Posterior cingulate gyrus (tissue), 11 donors: ENCODE measurements around the gene COL9A1.
"Not testable (repeated sequence)": the region's sequence is repeated elsewhere in the genome, so short reads cannot be mapped to it uniquely, and the experiment has no call there.

Experiments used
- DNase-seq, 10 donors: peaks; one replicate each; pipeline versions ENCODE4 v3.0.0 to v3.0.0-alpha.2; 2020 to 2021; ENCODE audit warnings: mixed read lengths in 3 of 10
- intact Hi-C: fragments of 100-400 bp; cut with DNase I; formaldehyde crosslinking; loops from one replicate; pipeline ENCODE4 v1.15.1; 2023

The COL9A1 gene

GRCh38 chr6:70303034-70303525, at the start of gene COL9A1:
Gene COL9A1 (minus strand): TSS chr6:70303084. CDS start chr6:70302924, 160 bp downstream.
- intact Hi-C loops, result loop anchor here (5.0 kb wide), 1 partner anchor 81 kb away; no protein-coding TSS in a partner anchor
- no peak for DNase-seq

- intact Hi-C loops, result no loop called here
These were observed 48.6 kb upstream of the COL9A1 start for GRCh38 chr6:70351461-70351860.

GRCh38 chr6:70345619-70346018, 42.7 kb upstream of the COL9A1 start:
- intact Hi-C loops, result no loop called here
- no peak for DNase-seq

More at GRCh38 chr6:70351461-70351860, 48.6 kb upstream of the COL9A1 start:
- no peak for DNase-seq

GRCh38 chr6:70343313-70343712, 40.4 kb upstream of the COL9A1 start:
- intact Hi-C loops, result no loop called here

GRCh38 chr6:70339810-70340209, 36.9 kb upstream of the COL9A1 start:
- DNase-seq, intact Hi-C loops: not testable (repeated sequence)

More at GRCh38 chr6:70343313-70343712, 40.4 kb upstream of the COL9A1 start:
- no peak for DNase-seq

- intact Hi-C loops, result no loop called here
- no peak for DNase-seq
These were observed 35.9 kb upstream of the COL9A1 start for GRCh38 chr6:70338775-70339174.

- no peak for DNase-seq
- intact Hi-C loops, result no loop called here
These were observed 34.8 kb upstream of the COL9A1 start for GRCh38 chr6:70337743-70338105.

GRCh38 chr6:70336996-70337742, 34.3 kb upstream of the COL9A1 start:
- intact Hi-C loops, result no loop called here
- no peak for DNase-seq

GRCh38 chr6:70327036-70327435, 24.2 kb upstream of the COL9A1 start:
- DNase-seq, result no peak
- intact Hi-C loops, result no loop called here

GRCh38 chr6:70325009-70325408, 22.1 kb upstream of the COL9A1 start:
- intact Hi-C loops, result no loop called here
- no peak for DNase-seq

- DNase-seq, result not testable (repeated sequence)
- intact Hi-C loops, result loop anchor here (10.0 kb wide), 1 partner anchor 697 kb away; no protein-coding TSS in a partner anchor
These were observed 14.9 kb upstream of the COL9A1 start for GRCh38 chr6:70317799-70318198.

GRCh38 chr6:70315079-70315751, 12.3 kb upstream of the COL9A1 start:
- intact Hi-C loops, result loop anchor here (10.0 kb wide), 1 partner anchor 700 kb away; no protein-coding TSS in a partner anchor
- DNase-seq, result no peak

- intact Hi-C loops, result loop anchor here (5.0 to 10.0 kb wide), 2 partner anchors 373 to 701 kb away; no protein-coding TSS in a partner anchor
- DNase-seq, result no peak
These were observed 11.4 kb upstream of the COL9A1 start for GRCh38 chr6:70314296-70314695.

- intact Hi-C loops, result loop anchor here (5.0 to 10.0 kb wide), 2 partner anchors 375 to 703 kb away; no protein-coding TSS in a partner anchor
- no peak for DNase-seq
These were observed 9.4 kb upstream of the COL9A1 start for GRCh38 chr6:70312165-70312745.

GRCh38 chr6:70310063-70310694, 7.3 kb upstream of the COL9A1 start:
- intact Hi-C loops, result loop anchor here (1.0 to 10.0 kb wide), 3 partner anchors 59 to 705 kb away; no protein-coding TSS in a partner anchor
- no peak for DNase-seq

GRCh38 chr6:70309243-70309642, 6.4 kb upstream of the COL9A1 start:
- intact Hi-C loops, result no loop called here
- DNase-seq, result no peak

GRCh38 chr6:70308142-70308541, 5.3 kb upstream of the COL9A1 start:
- DNase-seq, intact Hi-C loops: not testable (repeated sequence)

GRCh38 chr6:70307008-70307407, 4.1 kb upstream of the COL9A1 start:
- intact Hi-C loops, result no loop called here
- DNase-seq, result no peak

- DNase-seq, result no peak
- intact Hi-C loops, result loop anchor here (5.0 kb wide), 1 partner anchor 82 kb away; no protein-coding TSS in a partner anchor
These were observed 1.7 kb upstream of the COL9A1 start for GRCh38 chr6:70304616-70305015.

- intact Hi-C loops, result no loop called here
- no peak for DNase-seq
These were observed 3.4 kb downstream of the COL9A1 start for GRCh38 chr6:70299456-70299855.
